ENCODE data around the gene EPHB1. TPM values are rescaled to one million over a fixed set of nuclear protein-coding genes. Genes with fewer than 3 reads are reported as not detected.

EPHB1 gene
- total RNA-seq, 1 experiment from 2014 or later = 7.0 TPM

DNA sequence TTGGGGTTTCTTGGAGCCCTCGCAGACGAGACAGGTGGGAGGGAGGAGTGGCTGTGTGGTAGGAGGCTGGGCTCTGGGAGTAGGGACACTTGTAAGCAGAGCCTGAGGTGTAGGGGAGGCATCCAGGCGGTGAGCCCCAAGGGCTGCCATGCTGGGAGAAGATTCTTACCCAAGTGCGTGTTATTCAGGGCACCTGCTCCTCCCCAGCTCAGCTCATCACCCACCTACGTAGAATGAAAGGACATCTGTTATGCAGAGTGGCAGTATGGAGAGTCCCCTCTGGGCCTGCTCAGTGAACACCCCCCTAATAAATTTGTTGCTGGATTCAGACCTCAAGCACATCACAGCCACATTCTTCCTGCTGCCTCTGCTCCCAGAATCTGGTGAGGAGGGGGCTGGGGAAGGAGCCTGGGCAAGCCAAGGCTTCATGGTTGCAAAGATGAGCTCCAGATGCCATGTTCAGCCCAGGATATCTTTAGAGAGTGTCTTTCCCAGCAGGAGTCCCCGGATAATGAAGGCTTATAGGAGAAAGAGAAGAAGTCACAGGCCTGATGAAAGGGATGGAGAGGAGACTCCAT is 261.8 kb downstream of the EPHB1 start:
- no peak overlapping the region for H3K27ac Mint-ChIP-seq
- ATAC-seq (no peak), DNase-seq (ENCODE audit: low spot score) (no peak)
- H3K36me3 Mint-ChIP-seq = peaks cover under 1% of the 10 kb centered on the region; the same call in 1 of the 2 replicates
- peaks cover under 1% of the 10 kb centered on the region for H3K9me3 Mint-ChIP-seq
- no peaks in the 10 kb centered on the region; the same call in 1 of the 2 replicates for H3K27me3 Mint-ChIP-seq (ENCODE audit: low read depth)
- TF ChIP-seq GRHL2 (CRISPR knock-in tag; IDR thresholded peaks at IDR 0.05; ENCODE audit: insufficient replicate concordance, severe bottlenecking) = no peak
- TF ChIP-seq MYBL2 (CRISPR knock-in tag; IDR thresholded peaks at IDR 0.05) = no peak
- TF ChIP-seq IRF2 (CRISPR knock-in tag; IDR thresholded peaks at IDR 0.05; ENCODE audit: borderline replicate concordance, low read depth) = no peak
- no peak for TF ChIP-seq ZMAT4 (CRISPR knock-in tag; IDR thresholded peaks at IDR 0.05)
- TF ChIP-seq RELA (CRISPR knock-in tag; IDR thresholded peaks at IDR 0.05; ENCODE audit: borderline replicate concordance) = no peak
- no peak for TF ChIP-seq CREB1 (CRISPR knock-in tag; IDR thresholded peaks at IDR 0.05)
- TF ChIP-seq CREM (CRISPR knock-in tag; IDR thresholded peaks at IDR 0.05) = no peak
- TF ChIP-seq JUN (CRISPR knock-in tag; IDR thresholded peaks at IDR 0.05) = no peak
- TF ChIP-seq, protein P1, sequence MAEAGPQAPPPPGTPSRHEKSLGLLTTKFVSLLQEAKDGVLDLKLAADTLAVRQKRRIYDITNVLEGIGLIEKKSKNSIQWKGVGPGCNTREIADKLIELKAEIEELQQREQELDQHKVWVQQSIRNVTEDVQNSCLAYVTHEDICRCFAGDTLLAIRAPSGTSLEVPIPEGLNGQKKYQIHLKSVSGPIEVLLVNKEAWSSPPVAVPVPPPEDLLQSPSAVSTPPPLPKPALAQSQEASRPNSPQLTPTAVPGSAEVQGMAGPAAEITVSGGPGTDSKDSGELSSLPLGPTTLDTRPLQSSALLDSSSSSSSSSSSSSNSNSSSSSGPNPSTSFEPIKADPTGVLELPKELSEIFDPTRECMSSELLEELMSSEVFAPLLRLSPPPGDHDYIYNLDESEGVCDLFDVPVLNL (CRISPR knock-in tag; IDR thresholded peaks at IDR 0.05; ENCODE audit: borderline replicate concordance, low read depth) = no peak
- TF ChIP-seq ZBTB21 (CRISPR knock-in tag; IDR thresholded peaks at IDR 0.05; ENCODE audit: borderline replicate concordance) = no peak
- TF ChIP-seq FOXK1 (CRISPR knock-in tag; IDR thresholded peaks at IDR 0.05) = no peak
- TF ChIP-seq USF2 (CRISPR knock-in tag; IDR thresholded peaks at IDR 0.05) = no peak
- TF ChIP-seq, protein P2, sequence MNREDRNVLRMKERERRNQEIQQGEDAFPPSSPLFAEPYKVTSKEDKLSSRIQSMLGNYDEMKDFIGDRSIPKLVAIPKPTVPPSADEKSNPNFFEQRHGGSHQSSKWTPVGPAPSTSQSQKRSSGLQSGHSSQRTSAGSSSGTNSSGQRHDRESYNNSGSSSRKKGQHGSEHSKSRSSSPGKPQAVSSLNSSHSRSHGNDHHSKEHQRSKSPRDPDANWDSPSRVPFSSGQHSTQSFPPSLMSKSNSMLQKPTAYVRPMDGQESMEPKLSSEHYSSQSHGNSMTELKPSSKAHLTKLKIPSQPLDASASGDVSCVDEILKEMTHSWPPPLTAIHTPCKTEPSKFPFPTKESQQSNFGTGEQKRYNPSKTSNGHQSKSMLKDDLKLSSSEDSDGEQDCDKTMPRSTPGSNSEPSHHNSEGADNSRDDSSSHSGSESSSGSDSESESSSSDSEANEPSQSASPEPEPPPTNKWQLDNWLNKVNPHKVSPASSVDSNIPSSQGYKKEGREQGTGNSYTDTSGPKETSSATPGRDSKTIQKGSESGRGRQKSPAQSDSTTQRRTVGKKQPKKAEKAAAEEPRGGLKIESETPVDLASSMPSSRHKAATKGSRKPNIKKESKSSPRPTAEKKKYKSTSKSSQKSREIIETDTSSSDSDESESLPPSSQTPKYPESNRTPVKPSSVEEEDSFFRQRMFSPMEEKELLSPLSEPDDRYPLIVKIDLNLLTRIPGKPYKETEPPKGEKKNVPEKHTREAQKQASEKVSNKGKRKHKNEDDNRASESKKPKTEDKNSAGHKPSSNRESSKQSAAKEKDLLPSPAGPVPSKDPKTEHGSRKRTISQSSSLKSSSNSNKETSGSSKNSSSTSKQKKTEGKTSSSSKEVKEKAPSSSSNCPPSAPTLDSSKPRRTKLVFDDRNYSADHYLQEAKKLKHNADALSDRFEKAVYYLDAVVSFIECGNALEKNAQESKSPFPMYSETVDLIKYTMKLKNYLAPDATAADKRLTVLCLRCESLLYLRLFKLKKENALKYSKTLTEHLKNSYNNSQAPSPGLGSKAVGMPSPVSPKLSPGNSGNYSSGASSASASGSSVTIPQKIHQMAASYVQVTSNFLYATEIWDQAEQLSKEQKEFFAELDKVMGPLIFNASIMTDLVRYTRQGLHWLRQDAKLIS (CRISPR knock-in tag; IDR thresholded peaks at IDR 0.05; ENCODE audit: borderline replicate concordance) = no peak
- no peak for TF ChIP-seq STAT6 (CRISPR knock-in tag; conservative IDR thresholded peaks at IDR 0.05; ENCODE audit: low read depth)
- 0 out of 2 replicates have a peak, but pooled peaks cover 4% of the 10 kb centered on the region for H3K4me1 Mint-ChIP-seq
- CTCF ChIA-PET = no interaction called here
- H3K4me3 Mint-ChIP-seq = no peak overlapping the region
- POLR2A ChIA-PET = no interaction called here

- peaks cover 11% of the 10 kb centered on the region for H3K36me3 Mint-ChIP-seq
- 0 out of 2 replicates have a peak, but pooled peaks cover 4% of the 10 kb centered on the region for H3K4me1 Mint-ChIP-seq
- POLR2A ChIA-PET = no interaction called here
- H3K4me3 Mint-ChIP-seq = no peak overlapping the region
- no peak overlapping the region for H3K27ac Mint-ChIP-seq
- DNase-seq (ENCODE audit: low spot score) (no peak), ATAC-seq (no peak)
- no peaks in the 10 kb centered on the region; the same call in 1 of the 2 replicates for H3K27me3 Mint-ChIP-seq (ENCODE audit: low read depth)
- H3K9me3 Mint-ChIP-seq = peaks cover 12% of the 10 kb centered on the region
- CTCF ChIA-PET = no interaction called here
- TF ChIP-seq, protein P3, sequence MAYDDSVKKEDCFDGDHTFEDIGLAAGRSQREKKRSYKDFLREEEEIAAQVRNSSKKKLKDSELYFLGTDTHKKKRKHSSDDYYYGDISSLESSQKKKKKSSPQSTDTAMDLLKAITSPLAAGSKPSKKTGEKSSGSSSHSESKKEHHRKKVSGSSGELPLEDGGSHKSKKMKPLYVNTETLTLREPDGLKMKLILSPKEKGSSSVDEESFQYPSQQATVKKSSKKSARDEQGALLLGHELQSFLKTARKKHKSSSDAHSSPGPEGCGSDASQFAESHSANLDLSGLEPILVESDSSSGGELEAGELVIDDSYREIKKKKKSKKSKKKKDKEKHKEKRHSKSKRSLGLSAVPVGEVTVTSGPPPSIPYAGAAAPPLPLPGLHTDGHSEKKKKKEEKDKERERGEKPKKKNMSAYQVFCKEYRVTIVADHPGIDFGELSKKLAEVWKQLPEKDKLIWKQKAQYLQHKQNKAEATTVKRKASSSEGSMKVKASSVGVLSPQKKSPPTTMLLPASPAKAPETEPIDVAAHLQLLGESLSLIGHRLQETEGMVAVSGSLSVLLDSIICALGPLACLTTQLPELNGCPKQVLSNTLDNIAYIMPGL (CRISPR knock-in tag; IDR thresholded peaks at IDR 0.05) = no peak
- TF ChIP-seq NR1H2 (CRISPR knock-in tag; IDR thresholded peaks at IDR 0.05) (no peak), GABPB1 (CRISPR knock-in tag; IDR thresholded peaks at IDR 0.05) (no peak), NFE2L1 (CRISPR knock-in tag; IDR thresholded peaks at IDR 0.05) (no peak), FOXP1 (CRISPR knock-in tag; IDR thresholded peaks at IDR 0.05; ENCODE audit: borderline replicate concordance) (no peak)
- TF ChIP-seq, protein P4, sequence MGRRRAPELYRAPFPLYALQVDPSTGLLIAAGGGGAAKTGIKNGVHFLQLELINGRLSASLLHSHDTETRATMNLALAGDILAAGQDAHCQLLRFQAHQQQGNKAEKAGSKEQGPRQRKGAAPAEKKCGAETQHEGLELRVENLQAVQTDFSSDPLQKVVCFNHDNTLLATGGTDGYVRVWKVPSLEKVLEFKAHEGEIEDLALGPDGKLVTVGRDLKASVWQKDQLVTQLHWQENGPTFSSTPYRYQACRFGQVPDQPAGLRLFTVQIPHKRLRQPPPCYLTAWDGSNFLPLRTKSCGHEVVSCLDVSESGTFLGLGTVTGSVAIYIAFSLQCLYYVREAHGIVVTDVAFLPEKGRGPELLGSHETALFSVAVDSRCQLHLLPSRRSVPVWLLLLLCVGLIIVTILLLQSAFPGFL (CRISPR knock-in tag; IDR thresholded peaks at IDR 0.05; ENCODE audit: borderline replicate concordance) = no peak
These were observed 262.9 kb downstream of the EPHB1 start for GRCh38 chr3:135057996-135058395.
